NCI-H2081 (cell line): ENCODE data around the gene CABP5.

ENCODE experiments used
- DNase-seq, 2 experiments: peaks; one replicate each; lab custom pipeline; 2025; lab: John Stamatoyannopoulos, UW

Gene CABP5

GRCh38 chr19:48030073-48030472 is 13.8 kb downstream of the CABP5 start:
- DNase-seq = no peak

GRCh38 chr19:48029431-48029830 is 14.4 kb downstream of the CABP5 start:
- DNase-seq = no peak

- no peak for DNase-seq
These were observed 18.4 kb downstream of the CABP5 start for GRCh38 chr19:48025480-48025879.

GRCh38 chr19:48023518-48023917 is 20.4 kb downstream of the CABP5 start:
- no peak for DNase-seq

GRCh38 chr19:48023011-48023410 is 20.9 kb downstream of the CABP5 start:
- no peak for DNase-seq

GRCh38 chr19:48020686-48021085 is 23.2 kb downstream of the CABP5 start:
- no peak for DNase-seq

GRCh38 chr19:48010932-48011758 is 32.7 kb downstream of the CABP5 start:
- no peak for DNase-seq

- no peak for DNase-seq
These were observed 37.1 kb downstream of the CABP5 start for GRCh38 chr19:48006762-48007161.

- DNase-seq = no peak
These were observed 39.6 kb downstream of the CABP5 start for GRCh38 chr19:48004236-48004635.

GRCh38 chr19:48000846-48001245 is 43.0 kb downstream of the CABP5 start:
- no peak for DNase-seq

GRCh38 chr19:47998800-47999199 is 45.1 kb downstream of the CABP5 start:
- no peak for DNase-seq

GRCh38 chr19:47996230-47996727 is 47.6 kb downstream of the CABP5 start:
- DNase-seq = no peak

- DNase-seq = no peak
These were observed 49.6 kb downstream of the CABP5 start, which contains the start of gene ELSPBP1 for GRCh38 chr19:47994209-47994802. Gene ELSPBP1, plus strand, starts transcription at chr19:47994632. Its CDS starts 14,036 bp downstream, at chr19:48008668.

- DNase-seq = no peak
These were observed 51.8 kb downstream of the CABP5 start, which contains the start of gene BSPH1 for GRCh38 chr19:47992070-47992469. Gene BSPH1, minus strand, starts transcription at chr19:47992170. Its CDS starts 89 bp downstream, at chr19:47992081.

GRCh38 chr19:47991191-47991808 is 52.6 kb downstream of the CABP5 start:
- no peak for DNase-seq
